Activated CD4-positive, alpha-beta T cell treated with anti-CD3 and anti-CD28 coated beads, Interleukin-2, amount 50 U/mL, for 1 hour (primary cell): ENCODE results near the gene GOLGA5.
"Not testable (repeated sequence)": the region's sequence is repeated elsewhere in the genome, so short reads cannot be mapped to it uniquely, and the experiment has no call there.

ENCODE experiments used
- DNase-seq: peaks from one replicate; pipeline ENCODE4 v3.0.0-alpha.2; 2020

GOLGA5 gene

GRCh38 chr14:92780444-92781232 is 13.5 kb upstream of the GOLGA5 start:
- no peak for DNase-seq

- no peak for DNase-seq
These were observed 12.8 kb upstream of the GOLGA5 start for GRCh38 chr14:92781350-92781749.

GRCh38 chr14:92783813-92784431 is 10.2 kb upstream of the GOLGA5 start:
- DNase-seq: peak; percentile 10

- DNase-seq: no peak
These were observed 8.3 kb upstream of the GOLGA5 start for GRCh38 chr14:92785667-92786426.

- DNase-seq: no peak
These were observed 7.7 kb upstream of the GOLGA5 start for GRCh38 chr14:92786427-92786756.

GRCh38 chr14:92787554-92787953 is 6.6 kb upstream of the GOLGA5 start:
- no peak for DNase-seq

- no peak for DNase-seq
These were observed 4.5 kb upstream of the GOLGA5 start for GRCh38 chr14:92789457-92790089.

- no peak for DNase-seq
These were observed 1.2 kb upstream of the GOLGA5 start for GRCh38 chr14:92792885-92793284.

- no peak for DNase-seq
These were observed 439 bp downstream of the GOLGA5 start for GRCh38 chr14:92794547-92794941.

- no peak for DNase-seq
These were observed 856 bp downstream of the GOLGA5 start for GRCh38 chr14:92794961-92795360.

- DNase-seq: no peak
These were observed 4.0 kb downstream of the GOLGA5 start for GRCh38 chr14:92797935-92798653.

- DNase-seq: no peak
These were observed 4.7 kb downstream of the GOLGA5 start for GRCh38 chr14:92798811-92799210.

GRCh38 chr14:92800012-92800411 is 5.9 kb downstream of the GOLGA5 start:
- DNase-seq: no peak

GRCh38 chr14:92800525-92800924 is 6.4 kb downstream of the GOLGA5 start:
- DNase-seq: no peak

GRCh38 chr14:92801917-92802316 is 7.8 kb downstream of the GOLGA5 start:
- DNase-seq: no peak

GRCh38 chr14:92802678-92803077 is 8.6 kb downstream of the GOLGA5 start:
- no peak for DNase-seq

GRCh38 chr14:92813201-92813600 is 19.1 kb downstream of the GOLGA5 start:
- no peak for DNase-seq

- DNase-seq: no peak
These were observed 25.0 kb downstream of the GOLGA5 start for GRCh38 chr14:92819011-92819597.

- DNase-seq: not testable (repeated sequence)
These were observed 25.8 kb downstream of the GOLGA5 start for GRCh38 chr14:92819680-92820535.

GRCh38 chr14:92820536-92820840 is 26.4 kb downstream of the GOLGA5 start:
- not testable (repeated sequence) for DNase-seq

- DNase-seq: no peak
These were observed 36.8 kb downstream of the GOLGA5 start for GRCh38 chr14:92830902-92831301.
